Right kidney (tissue), 1 donor: Measurements from ENCODE around the gene KCNG2.

ENCODE experiments used
- DNase-seq: peaks from one replicate; pipeline ENCODE4 v3.0.0-alpha.2; 2016

The KCNG2 gene

DNA sequence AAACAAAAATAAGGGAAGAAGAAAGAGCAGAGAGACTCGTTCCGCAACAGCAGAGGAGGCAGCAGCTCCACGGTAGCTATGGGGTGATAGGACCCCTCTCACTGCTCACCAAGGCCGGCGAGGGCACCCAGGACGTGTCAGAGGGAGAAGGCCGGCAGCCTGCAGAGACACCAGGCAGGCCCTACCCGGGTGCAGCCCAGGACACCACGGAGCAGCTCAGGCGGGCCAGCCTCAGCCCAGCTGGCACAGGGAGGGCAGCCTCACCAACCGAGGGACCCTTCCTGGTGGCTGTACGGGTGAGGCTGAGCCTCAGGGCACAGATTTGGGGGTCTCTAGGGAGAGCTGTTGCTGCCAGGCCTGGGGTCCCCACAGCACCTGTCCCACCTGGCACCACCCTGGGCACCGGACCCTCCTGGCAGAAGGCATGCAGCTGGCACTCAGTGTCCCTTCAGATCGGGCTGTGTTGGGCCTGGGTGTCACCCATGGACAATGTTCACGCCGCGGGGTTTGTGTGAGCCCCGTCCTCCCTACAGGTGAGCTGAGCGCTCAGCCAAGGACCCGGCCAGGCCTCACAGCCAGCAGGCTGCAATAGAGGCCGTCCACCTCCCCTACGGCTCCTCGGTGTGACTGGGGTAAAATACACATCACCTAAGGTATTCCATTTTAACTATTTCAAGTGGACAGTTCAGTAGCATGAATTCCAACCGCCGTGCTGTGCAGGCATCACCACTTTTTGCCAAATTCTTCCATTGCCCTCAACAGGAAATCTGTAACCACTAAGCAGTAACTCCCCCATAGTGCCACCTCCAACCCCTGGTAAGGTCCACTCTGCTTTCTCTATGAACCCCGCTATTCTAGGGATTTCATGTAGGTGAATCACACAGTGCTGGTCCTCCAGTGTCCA, 21.6 kb downstream of the KCNG2 start:
- no peak for DNase-seq

DNA sequence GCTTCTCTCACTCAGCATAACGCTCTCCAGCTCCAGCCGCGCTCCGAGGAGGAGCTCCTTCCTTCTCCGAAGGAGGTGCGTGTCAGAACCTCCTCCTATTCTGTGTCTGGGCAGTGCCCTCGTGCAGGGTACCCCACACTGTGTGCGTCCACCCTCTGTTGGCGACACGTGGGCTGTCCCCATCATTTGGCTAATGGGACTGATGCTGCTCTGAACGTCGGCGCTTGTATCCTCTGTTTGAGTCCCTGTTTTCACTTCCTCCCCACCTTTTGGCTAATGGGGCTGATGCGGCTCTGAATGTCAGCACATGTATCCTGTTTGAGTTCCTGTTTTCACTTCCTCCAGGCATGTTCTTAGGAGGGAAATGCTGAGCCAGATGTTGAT, 22.2 kb downstream of the KCNG2 start:
- no peak for DNase-seq

DNA sequence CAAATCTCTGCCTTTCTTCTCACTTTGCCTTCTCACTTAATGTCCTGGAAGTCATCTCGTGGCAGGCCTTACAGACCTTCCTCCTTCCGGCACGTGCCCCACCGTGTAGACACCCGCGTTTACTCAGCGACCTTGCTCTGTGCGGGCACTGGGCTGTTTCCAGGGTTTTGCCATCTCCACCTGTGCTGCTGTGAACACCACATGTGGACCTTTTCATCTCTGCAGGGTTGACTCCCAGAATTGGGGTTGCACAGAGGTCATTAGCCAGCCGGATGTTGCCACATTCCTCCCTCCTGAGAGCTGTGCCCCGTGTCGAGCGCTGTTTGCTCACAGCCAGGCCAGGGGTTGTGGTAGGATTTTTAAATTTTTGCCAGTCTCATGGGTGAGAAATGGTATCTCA, 25.4 kb downstream of the KCNG2 start:
- no peak for DNase-seq

DNA sequence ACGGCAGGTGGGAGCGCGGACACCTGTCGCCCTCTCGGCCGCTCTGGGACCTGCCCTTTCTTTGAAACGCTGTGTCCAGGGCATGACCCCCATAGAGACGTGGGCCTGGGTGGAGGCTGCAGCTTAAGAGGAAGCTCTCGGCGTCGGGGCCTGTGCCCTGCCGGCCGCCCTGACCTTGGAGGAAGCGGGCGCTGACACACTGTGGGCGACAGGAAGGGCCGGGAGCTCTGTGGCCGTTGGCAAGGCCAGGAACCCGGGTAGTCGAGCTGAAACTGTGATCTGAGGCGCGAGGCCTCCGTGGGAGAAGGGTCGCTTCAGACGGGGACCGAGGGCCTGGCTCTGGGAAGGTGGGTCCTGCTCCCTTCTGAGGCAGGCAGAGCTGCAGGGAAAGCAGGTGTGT, 28.2 kb downstream of the KCNG2 start:
- no peak for DNase-seq

DNA sequence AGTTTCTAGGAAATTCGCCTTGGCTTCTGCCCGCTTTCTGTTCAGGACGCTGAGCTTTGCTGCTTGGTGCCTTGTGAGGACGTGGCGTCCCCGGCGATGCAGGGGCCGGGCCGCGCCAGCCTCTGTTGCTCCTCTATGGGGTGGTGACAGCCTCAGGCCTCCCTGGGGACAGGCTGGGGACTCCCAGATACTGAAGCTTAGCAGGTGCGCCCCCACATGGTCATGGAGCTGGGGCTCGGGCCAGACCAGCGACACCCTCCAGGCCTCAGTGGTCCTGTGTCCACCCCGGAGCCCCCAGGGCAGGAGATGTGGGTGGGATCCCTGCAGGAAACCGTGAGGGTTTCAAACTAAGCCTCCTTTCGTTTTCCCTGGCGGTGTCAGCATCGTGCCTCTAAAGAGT, 29.2 kb downstream of the KCNG2 start:
- no peak for DNase-seq

DNA sequence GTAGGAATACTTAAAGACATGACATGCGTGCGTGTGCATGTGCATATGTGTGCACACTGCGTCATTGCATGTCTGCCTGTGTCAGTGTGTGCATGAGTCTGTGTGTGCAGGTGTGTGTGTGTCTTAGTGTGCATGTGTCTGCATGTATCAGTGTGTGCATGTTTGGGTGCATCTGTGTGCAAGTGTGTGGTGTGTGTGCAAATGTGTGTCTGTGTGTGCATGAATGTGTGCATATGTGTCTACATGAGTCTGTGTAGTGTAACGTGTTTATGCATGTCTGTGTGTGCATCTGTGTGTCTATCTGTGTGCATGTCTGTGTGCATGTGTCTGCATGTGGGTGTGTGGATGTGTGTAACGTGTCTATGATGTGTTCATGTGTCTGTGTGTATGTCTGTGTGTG, 30.5 kb downstream of the KCNG2 start:
- no peak for DNase-seq

DNA sequence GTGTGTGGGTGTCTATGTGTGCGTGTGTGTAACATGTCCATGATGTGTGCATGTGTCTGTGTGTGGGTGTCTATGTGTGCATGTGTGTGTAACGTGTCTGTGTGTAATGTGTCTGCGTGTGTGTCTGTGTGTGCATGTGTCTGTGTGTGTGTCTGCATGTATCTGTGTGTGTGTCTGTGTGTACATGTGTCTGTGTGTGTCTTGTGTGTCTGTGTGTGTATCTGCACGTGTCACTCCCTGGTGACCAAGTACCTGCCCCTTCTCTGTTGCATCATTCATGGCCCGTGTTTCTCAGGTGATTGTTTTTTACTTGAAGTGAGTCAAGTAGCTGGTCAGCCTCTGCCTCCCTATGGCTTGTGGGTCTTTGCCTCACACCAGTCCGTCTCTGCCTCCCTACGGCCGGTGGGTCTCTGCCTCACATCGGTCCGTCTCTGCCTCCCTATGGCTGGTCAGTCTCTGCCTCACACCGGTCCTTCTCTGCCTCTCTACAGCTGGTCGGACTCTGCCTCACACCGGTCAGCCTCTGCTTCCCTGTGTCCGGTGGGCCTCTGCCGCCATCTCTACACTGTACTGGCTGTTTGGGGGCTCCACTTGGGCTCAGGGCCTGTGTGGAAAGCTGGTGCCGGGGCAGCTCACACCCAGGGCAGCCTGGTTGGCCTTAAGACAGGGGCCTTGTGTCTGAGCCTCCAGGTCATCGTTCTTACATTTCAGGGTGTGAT, 31.6 kb downstream of the KCNG2 start:
- DNase-seq, result no peak

DNA sequence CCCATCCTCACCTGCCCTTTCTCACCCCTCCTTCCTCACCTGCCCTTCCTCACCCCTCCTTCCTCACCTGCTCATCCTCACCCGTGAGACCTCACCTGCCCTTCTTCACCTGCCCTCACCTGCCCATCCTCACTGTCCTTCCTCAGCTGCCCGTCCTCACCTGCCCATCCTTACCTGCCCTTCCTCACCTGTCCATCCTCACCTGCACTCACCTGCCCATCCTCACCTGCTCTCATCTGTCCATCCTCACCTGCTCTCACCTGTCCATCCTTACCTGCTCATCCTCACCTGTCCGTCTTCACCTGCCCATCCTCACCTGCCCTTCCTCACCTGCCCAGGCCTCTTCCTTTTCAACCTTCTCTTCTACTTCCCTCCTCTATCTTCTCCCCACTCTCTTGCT, 34.4 kb downstream of the KCNG2 start:
- DNase-seq, result no peak

DNA sequence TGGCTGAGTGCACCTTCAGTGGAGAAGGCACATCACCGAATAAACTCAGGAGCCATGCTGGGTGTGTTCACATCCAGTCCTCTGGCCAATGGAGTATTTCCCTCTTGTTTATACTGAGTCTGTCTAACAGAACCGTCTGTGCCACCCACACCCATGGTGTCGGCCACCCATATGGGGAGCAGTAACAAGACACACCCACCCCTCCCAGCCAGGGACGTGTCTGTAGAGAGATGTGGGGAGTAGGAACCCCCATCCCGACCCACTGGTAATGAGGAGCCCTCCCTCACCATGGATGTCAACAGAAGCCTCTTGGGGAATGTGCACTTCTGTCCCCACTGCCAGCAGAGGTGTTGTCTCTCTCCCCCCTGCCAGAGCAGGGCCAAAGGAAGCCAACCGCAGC, 37.1 kb downstream of the KCNG2 start:
- DNase-seq, result no peak

DNA sequence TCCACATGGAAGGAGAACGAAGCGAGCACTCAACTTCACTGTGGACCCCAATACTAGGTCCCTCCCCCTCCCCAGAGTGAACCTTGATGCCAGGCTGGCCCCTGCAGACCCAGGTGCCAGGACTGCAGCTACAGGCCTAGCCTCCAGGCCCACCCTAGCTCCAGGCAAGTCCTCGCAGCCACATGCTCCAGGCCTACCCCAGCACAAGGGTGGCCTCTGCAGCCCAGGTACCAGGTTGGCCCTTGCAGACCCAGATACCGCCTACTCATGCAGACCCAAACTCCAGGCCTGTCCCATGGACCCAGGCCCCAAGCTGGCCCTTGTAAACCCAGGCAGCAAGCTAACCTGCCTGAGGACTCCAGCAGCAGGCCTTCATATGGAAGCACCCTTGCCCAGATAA, 44.2 kb downstream of the KCNG2 start:
- no peak for DNase-seq

DNA sequence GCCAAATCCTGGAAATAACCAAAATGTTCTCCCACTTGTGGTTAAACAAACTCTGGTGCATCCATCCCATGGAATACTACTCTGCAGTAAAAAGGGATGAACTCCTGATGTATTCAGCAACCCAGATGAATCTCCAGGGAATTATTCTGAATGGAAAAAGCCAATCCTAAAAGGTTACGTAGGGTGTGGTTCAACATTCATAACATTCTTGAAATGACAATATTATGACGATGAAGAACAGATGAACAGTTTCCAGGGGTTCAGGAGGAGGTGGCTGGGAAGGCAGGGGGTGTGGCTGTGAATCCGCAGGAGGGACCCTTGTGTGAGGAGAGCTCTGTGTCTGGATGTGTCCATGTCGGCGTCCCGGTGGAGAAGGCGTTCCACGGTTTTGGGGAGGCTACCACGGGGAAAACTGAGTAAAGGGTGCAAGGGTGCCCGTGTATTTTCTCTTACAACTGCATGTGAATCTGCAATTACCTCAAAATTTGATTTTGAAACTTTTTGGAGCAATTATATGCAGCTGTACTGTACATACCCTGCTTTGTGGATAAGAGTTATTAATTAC, 47.3 kb downstream of the KCNG2 start:
- no peak for DNase-seq

DNA sequence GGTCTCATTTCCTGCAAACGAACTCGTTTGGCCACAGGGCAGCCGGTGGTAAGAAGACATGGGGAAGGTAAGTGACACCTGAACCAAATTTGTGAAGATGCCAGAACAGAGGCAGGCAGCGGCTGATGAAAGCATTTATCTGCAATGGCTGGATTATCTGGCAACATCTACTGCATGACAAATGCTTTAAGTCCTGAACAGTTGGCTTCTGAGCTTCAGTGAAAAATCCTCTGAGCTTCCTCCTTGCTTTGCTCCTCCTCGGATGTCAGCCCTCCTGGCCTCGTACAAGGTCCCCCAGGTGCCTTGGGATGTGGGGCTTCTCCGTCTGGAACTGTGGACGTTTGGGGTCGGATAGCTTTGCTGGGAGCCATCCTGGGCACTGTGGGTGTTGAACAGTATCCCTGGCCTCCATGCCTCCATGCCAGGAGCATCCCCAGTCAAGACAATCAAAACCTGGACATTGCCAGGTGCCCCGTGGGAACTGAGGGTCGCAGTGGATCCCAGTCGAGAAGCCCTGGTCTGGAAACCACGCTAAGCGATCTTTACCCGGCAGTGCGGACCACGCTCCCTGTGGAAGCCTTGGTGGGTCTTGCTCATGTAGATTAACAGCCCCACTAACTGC, 49.3 kb downstream of the KCNG2 start:
- no peak for DNase-seq

DNA sequence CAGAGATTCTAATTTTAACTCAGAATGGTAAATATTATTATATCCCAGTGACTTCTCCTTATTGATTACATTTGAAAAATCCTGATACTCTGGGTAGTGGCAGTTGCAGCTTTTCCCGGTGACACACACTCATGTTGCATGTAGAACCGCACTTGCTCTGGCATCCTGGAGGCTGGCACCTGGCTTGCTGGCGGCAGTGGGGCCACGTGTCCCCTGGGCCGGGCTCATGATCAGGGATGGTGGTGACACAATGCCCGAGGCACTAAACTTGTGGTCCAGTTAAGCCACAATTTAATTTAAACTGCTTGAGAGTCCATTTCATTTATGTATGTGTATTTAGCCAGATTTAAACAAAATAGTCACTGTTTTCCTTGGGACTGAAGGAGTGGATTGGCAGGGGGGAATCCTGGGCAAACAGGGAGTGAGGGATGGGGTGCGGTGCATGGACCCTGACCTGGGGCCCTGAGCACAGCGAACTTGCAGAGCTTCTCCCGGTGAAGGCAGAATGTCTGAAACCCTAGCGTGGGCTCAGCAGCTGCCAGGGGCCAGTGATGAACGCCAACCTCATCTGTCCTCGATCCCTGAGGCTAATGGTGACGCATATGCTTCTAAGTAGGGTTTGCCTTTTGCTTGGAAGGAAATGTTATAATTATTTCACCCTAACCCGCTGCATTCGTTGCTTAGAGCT, 50.0 kb downstream of the KCNG2 start:
- no peak for DNase-seq

DNA sequence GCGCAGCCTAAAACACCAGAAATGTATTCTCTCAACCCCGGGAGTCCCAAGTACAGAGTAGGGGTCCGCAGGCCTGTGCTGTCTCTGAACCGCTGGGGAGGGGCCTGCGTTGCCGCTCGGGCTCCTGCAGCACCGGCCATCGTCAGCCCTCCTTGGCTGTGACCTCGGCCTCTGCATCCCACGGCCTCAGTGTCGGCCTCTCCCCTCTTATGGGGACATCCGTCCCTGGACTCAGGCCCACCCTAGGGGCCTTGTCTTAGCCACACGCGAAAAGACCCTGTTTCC, 50.5 kb downstream of the KCNG2 start:
- no peak for DNase-seq

DNA sequence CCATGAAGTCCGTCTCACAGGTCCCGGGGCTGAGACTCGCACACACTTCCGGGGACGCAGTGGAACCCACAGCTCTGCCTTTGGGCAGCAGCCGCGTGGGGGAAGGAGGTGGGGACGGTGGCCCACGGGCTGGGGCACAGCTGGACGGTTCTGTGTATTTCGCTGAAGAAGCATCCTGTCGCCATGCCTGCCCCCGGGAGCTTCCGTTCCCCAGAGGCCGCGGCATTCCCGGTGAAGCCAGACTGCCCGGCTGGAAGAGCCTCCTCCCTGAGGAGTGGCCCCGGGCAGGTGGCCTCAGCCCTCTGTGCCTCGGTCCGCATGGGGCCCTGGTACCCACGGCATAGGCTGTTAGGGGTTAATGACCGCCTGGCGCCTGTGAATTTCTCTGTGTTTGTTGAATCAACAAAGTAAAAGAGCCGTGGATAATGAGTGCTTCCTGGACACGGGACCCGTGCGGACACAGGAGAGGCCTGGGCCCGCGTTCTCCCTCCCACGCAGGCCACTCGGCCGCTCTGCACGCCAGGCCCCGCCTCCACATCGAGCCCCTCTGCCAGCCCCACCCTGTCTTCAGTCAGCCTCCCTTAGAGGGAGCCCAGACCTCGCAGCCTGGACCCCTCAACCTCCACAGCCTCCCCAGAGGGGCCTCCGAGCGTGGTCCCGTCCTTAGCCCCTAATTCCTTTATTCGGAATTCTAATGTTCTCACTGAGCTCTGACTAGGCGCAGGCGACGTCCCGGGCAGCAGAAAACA, 51.0 kb downstream of the KCNG2 start:
- no peak for DNase-seq

DNA sequence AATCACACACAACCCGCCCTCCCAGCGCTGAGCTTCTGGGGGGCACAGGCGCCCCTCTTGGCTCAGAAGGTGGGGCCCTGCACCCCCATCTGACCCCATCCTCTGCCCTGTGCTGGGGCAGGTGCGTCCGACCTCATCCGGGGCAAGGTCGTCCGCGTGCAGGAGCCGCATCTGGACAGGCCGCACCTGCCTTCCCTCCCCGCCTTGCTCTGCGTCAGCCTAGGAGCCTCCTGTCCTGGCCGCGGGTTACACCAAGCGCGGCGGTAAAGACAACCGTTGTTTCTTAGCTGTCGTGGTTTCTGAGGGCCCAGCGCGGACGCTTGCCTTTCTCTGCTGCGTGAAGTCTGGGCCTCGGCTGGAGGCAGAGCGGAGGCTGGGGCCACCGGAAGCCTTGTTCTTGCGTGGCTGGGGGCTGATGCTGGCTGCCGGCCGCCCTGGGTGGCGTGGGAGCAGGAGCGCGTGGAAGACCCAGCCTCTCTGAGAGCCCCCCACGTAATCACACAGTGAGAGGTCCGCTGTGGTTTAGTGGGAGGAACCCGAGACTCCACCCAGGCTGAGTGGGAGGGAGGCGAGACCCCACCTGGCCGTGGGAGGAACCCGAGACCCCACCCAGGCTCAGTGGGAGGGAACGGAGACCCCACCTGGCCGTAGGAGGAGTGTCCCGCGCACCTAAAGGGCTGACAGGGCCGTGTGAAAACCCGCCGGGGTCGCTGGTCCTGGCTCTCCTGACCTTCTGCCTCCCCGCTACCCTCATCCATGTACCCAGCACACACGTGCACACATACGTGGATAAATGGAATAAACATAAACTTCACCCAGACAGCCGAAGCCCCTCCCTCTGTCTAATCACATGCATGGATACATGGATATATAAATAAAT, 51.8 kb downstream of the KCNG2 start:
- DNase-seq, result no peak

DNA sequence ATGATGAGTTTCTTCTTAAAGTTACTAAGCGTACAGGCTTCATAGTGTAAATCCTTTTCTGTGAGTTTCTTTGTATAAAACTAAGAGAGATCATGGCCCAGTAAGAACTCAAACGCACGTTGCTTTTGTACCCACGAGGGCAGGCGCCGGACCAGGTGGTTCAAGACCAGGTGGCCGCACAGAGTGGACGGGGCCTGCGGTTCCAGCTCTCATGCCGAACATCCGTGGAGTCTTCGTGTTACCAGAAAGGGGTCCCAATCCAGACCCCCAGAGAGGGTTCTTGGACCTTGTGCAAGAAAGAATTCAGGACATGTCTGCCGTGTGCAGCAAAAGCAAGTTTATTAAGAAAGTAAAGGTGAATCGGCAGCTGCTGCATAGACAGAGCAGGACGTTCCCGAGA, 53.0 kb downstream of the KCNG2 start:
- no peak for DNase-seq

DNA sequence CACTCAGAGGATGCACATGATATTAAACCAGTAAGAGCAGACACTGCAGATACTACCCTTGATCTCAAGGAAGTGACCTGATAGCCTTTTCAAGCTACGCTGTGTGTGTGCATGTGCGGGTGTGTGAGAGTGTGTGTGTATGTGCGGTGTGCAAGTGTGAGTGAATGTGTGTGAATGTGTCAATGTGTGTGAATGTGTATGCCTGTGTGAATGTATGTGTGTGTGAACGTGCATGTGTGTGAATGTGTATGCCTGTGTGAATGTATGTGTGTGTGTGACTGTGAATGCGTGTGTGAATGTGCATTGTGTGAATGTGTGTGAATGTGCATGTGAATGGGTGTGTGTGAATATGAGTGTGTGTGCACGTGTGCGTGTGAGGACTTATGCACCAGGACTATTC, 53.8 kb downstream of the KCNG2 start:
- DNase-seq, result no peak

DNA sequence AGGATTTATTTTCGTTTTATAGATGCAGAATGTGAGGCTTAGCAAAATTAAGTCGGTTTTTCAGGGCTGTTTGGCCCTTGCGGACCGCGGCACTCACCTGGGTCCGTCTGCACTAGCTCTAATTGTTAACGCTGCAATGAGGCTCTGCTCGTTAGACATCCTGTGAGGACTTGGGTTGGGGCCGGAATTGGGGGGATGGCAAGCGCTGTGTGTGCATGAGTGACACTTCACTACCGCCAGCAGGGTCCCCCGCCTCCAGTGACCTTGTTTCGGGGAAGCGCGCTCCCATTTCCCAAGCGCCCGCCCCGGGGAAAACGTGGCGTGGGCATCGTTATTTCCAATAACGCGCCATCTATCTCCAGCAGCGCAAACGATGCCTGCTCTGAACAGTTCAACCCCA, 54.2 kb downstream of the KCNG2 start:
- DNase-seq, result no peak

DNA sequence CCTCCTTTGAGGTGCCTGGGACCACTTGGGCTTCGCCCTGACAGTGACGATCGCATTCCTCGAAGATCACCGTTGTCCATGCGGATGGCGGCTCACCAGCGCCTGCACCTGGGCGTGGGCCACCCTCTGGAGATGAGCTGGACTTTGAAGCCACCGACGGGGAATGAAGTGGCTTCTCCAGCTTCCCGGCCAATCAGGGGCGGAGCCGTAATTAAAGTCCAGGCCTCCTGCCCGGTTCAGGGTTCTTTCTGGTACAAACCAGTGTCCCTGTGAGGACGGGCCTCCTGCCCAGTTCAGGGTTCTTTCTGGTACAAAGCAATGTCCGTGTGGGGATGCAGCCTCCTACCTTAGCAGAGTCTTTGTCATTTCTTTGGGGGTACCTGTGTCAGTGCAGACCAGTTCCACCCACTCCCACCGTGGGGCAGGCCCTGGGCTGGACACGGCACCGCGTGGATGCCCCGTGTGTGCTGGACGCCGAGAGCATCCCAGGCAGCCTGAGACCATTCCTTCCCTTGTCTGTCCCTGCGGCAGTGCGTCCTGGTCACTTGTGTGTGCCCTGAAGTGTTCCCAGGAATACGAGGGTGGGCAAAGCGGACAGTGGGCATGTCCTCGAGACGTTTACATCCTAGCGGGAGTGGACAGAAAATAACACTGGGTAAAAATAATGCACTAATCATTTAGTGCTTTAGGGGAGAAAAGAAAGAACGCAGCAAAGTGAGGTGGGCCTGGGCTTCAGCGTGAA, 55.0 kb downstream of the KCNG2 start:
- DNase-seq, result no peak
